Naive thymus-derived CD8-positive, alpha-beta T cell (primary cell): ENCODE results near the gene NDUFS3. TPM values are rescaled to one million over a fixed set of nuclear protein-coding genes. Genes with fewer than 3 reads are reported as not detected.
"Not testable (repeated sequence)": the region's sequence is repeated elsewhere in the genome, so short reads cannot be mapped to it uniquely, and the experiment has no call there.

Experiments
- ATAC-seq, 2 donors: fragments of 150-1000 bp; cut with Tn5 transposase in 1 of 2; sonication (Bioruptor Pico), chemical (Tn5 transposase) in 1 of 2; 1 replicate in 1 of 2; 2 replicates in 1 of 2; pipeline ENCODE4 v1.10.0; 2021; ENCODE audit warnings: mild to moderate bottlenecking in 2 of 2, moderate library complexity in 2 of 2
- POLR2A ChIA-PET: fragments of 350-600 bp; sonication (Branson Sonifier 250); formaldehyde crosslinking; loops from one replicate; lab custom pipeline; 2021; ENCODE audit warnings: antibody characterized with exemption; lab: Charles Lee
- DNase-seq, 10 donors: peaks; one replicate each; pipeline versions ENCODE4 v3.0.0 to v3.0.0-alpha.2; 2020 to 2022
- H3K27ac Mint-ChIP-seq, 10 donors: one replicate each; pipeline ENCODE4 v1.8.0; 2020 to 2022; ENCODE audit warnings: mild to moderate bottlenecking in 10 of 10, mixed read lengths in 10 of 10, moderate library complexity in 4 of 10, inconsistent platforms in 1 of 10
- H3K27me3 Mint-ChIP-seq, 5 donors: one replicate each; pipeline ENCODE4 v1.8.0; 2021 to 2022; ENCODE audit warnings: mixed read lengths in 5 of 5
- H3K36me3 Mint-ChIP-seq, 3 donors: one replicate each; pipeline ENCODE4 v1.8.0; 2020 to 2022; ENCODE audit warnings: mixed read lengths in 3 of 3, mild to moderate bottlenecking in 2 of 3, inconsistent platforms in 1 of 3
- H3K4me1 Mint-ChIP-seq, 4 donors: one replicate each; pipeline ENCODE4 v1.8.0; 2021 to 2022; ENCODE audit warnings: mixed read lengths in 4 of 4
- H3K4me3 Mint-ChIP-seq, 10 donors: one replicate each; pipeline ENCODE4 v1.8.0; 2020 to 2022; ENCODE audit warnings: mild to moderate bottlenecking in 10 of 10, mixed read lengths in 10 of 10, moderate library complexity in 6 of 10, inconsistent platforms in 1 of 10
- H3K9me3 Mint-ChIP-seq, 9 donors: one replicate each; pipeline ENCODE4 v1.8.0; 2020 to 2022; ENCODE audit warnings: mixed read lengths in 9 of 9, mild to moderate bottlenecking in 3 of 9, inconsistent platforms in 1 of 9, moderate library complexity in 1 of 9
- polyA plus RNA-seq, 3 donors: library from polyadenylated mRNA; unstranded; fragments of 300-500 nt; fragmentation: Illumina TruSeq; gene quantifications; one replicate each; pipeline ENCODE4 v1.2.3, GENCODE V29; 2021
- total RNA-seq, 8 experiments: library from RNA in 2 of 8; stranded (reverse) in 2 of 8; gene quantifications; one replicate each; pipeline ENCODE4 v1.2.3 and lab custom pipeline; 2021 to 2026

Gene NDUFS3
- total RNA-seq (100 to 1,000 TPM; 100 to 106 TPM), polyA plus RNA-seq (100 to 1,000 TPM in 2 of 3 donors, 10 to 100 TPM in 1; 92.0 to 109 (median 101) TPM), total RNA-seq (lab: John Stamatoyannopoulos, UW) (36.8 to 88.8 (median 49.8) reads per million in 6 experiments)

GRCh38 chr11:47578524-47579494 lies at the start of gene NDUFS3, which contains the start of gene KBTBD4:
Gene NDUFS3 (plus strand): TSS chr11:47579074. CDS start chr11:47579092, 18 bp downstream.
Gene KBTBD4 (minus strand): TSS chr11:47578970. CDS start chr11:47578951, 19 bp downstream.
- DNase-seq: peak; percentile 78 to 94 (median 88)
- peaks cover 0 to 2% (median 0%) of the 10 kb centered on the region in 5 donors for H3K27me3 Mint-ChIP-seq
- peaks cover 11 to 49% (median 48%) of the 10 kb centered on the region in 4 donors for H3K4me1 Mint-ChIP-seq
- H3K4me3 Mint-ChIP-seq: peak within 1 kb of the TSS; percentile 93 to 100 (median 100)
- no peaks in the 10 kb centered on the region for H3K9me3 Mint-ChIP-seq
- peak; percentile 93 to 95 for ATAC-seq
- peak within 1 kb of the TSS; percentile 96 to 100 (median 99) for H3K27ac Mint-ChIP-seq
- POLR2A ChIA-PET: interaction anchor here (0.6 to 3.7 kb wide), 16 partner anchors 8 to 878 kb away, joined by 3 to 38 read pairs (median 4); partner anchors contain the start of genes AGBL2, ARHGAP1, CELF1 and DDB2
- peaks cover 4 to 64% (median 11%) of the 10 kb centered on the region in 3 donors for H3K36me3 Mint-ChIP-seq

GRCh38 chr11:47529951-47530350 lies 48.9 kb upstream of the NDUFS3 start:
- POLR2A ChIA-PET: no interaction called here
- Mint-ChIP-seq H3K4me1 (peaks cover 18 to 75% (median 63%) of the 10 kb centered on the region in 4 donors), H3K9me3 (no peaks in the 10 kb centered on the region)

GRCh38 chr11:47530721-47531120 lies 48.2 kb upstream of the NDUFS3 start:
- POLR2A ChIA-PET: not testable (repeated sequence)
- H3K4me1 Mint-ChIP-seq: peaks cover 15 to 73% (median 59%) of the 10 kb centered on the region in 4 donors
- H3K27ac Mint-ChIP-seq: peak overlapping the region in 9 of 10 donors; percentile 16 to 83 (median 71)

More at GRCh38 chr11:47529951-47530350, 48.9 kb upstream of the NDUFS3 start:
- H3K36me3 Mint-ChIP-seq: peaks cover 0 to 41% (median 0%) of the 10 kb centered on the region in 3 donors
- H3K4me3 Mint-ChIP-seq: no peak overlapping the region
- no peaks in the 10 kb centered on the region for H3K27me3 Mint-ChIP-seq
- DNase-seq (no peak), ATAC-seq (no peak)
- H3K27ac Mint-ChIP-seq: peak overlapping the region in 9 of 10 donors; percentile 7 to 83 (median 71)

GRCh38 chr11:47531666-47532065 lies 47.2 kb upstream of the NDUFS3 start:
- POLR2A ChIA-PET: no interaction called here
- Mint-ChIP-seq H3K4me1 (peaks cover 14 to 67% (median 53%) of the 10 kb centered on the region in 4 donors), H3K27ac (peak overlapping the region in 6 of 10 donors; percentile 16 to 77 (median 60)), H3K9me3 (no peaks in the 10 kb centered on the region), H3K36me3 (peaks cover 0 to 43% (median 0%) of the 10 kb centered on the region in 3 donors), H3K4me3 (no peak overlapping the region), H3K27me3 (no peaks in the 10 kb centered on the region)
- DNase-seq (no peak), ATAC-seq (no peak)

More at GRCh38 chr11:47530721-47531120, 48.2 kb upstream of the NDUFS3 start:
- DNase-seq, ATAC-seq, H3K9me3 Mint-ChIP-seq, H3K27me3 Mint-ChIP-seq: not testable (repeated sequence)
- Mint-ChIP-seq H3K4me3 (peak overlapping the region in 2 of 10 donors; percentile 18 to 57), H3K36me3 (peaks cover 0 to 44% (median 0%) of the 10 kb centered on the region in 3 donors)

DNA sequence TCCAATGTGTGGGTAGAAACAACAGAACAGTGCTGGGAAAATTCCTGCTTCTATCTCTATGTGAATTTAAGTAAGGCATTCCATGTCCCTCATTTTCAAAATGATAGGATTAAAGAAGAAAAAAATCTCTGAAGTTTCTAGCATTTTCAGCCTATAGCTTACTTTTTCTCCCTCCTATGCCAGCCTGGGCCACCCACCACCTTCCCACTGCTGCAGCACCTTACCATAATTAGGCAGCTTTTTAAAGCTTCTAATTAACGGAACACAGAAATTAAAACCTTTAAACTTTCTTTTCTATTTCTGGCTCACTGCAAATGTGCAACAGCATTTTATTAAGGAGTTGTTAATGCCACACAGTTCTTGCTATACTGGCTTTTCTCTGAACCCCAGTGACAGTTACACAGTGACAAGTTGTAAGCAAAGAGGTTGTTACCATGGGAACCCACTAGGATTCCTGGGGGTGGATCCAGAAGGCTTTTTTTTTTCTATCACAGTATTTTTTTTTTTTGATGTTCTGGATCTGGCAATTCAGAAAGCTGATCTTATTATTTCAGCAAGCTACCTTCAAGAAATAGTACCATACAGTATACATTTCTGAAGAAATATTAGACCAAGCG lies 46.2 kb upstream of the NDUFS3 start:
- DNase-seq: no peak
- Mint-ChIP-seq H3K9me3 (no peaks in the 10 kb centered on the region), H3K36me3 (peaks cover 0 to 46% (median 0%) of the 10 kb centered on the region in 3 donors), H3K4me1 (peaks cover 16 to 69% (median 50%) of the 10 kb centered on the region in 4 donors), H3K27me3 (no peaks in the 10 kb centered on the region), H3K4me3 (peak overlapping the region in 2 of 10 donors; percentile 3 to 38), H3K27ac (peak overlapping the region in 7 of 10 donors; percentile 13 to 78 (median 47))
- ATAC-seq: peak in 1 of 2 donors; percentile 35
- POLR2A ChIA-PET: no interaction called here

DNA sequence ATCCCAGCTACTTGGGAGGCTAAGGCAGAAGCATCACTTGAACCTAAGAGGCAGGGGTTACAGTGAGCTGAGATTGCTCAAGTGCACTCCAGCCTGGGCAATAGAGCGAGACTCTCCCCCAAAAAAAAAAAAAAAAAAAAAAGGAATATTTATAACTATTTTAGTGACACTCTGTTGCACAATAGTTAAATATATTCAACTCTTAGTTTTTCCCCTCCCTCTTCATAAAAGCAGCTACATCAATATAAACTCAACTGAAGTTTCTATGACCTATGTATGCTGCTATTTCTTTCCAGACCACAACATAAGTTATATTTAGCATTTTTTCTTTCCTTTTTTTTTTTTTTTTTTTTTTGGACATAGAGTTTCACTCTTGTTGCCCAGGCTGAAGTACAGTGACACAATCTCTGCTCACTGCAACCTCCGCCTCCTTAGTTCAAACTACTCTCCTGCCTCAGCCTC lies 45.2 kb upstream of the NDUFS3 start:
- H3K4me3 Mint-ChIP-seq: no peak overlapping the region
- H3K27me3 Mint-ChIP-seq: no peaks in the 10 kb centered on the region
- H3K9me3 Mint-ChIP-seq: no peaks in the 10 kb centered on the region
- POLR2A ChIA-PET: interaction anchor here (1.7 kb wide), 1 partner anchor 45 kb away, joined by 4 read pairs; the partner anchor contains the start of genes KBTBD4 and NDUFS3
- ATAC-seq (no peak), DNase-seq (no peak)
- H3K27ac Mint-ChIP-seq: peak overlapping the region in 2 of 10 donors; percentile 19 to 43
- peaks cover 14 to 72% (median 54%) of the 10 kb centered on the region in 4 donors for H3K4me1 Mint-ChIP-seq
- H3K36me3 Mint-ChIP-seq: peaks cover 0 to 40% (median under 1%) of the 10 kb centered on the region in 3 donors

DNA sequence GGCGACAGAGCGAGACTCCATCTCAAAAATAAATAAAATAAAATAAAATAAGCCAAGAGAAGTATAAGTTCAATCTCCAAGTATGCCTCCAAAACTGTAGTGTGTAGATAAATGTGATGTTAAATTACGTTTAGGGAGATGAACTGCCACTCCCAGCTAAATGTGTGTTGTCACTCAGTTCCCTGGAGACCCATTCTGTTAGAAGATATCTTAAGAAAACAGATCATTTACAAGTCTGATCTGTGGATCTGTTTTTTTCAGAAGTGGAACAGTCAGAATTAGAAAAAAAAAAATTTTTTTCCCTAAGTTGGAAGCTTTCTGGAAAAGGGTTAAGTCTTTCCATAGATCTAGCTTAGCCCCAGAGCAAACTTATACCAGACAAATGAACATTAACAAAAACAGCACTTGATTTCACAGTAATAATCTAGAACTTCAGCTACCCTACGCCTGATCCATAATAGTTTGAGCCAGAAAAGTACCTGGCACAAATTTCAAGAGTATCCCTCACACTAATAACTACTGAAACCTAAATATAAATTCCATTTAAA lies 44.1 kb upstream of the NDUFS3 start:
- DNase-seq (no peak), ATAC-seq (no peak)
- POLR2A ChIA-PET: interaction anchor here (0.7 to 1.7 kb wide), 2 partner anchors 41 to 44 kb away, joined by 3 to 4 read pairs; partner anchors contain the start of genes KBTBD4 and NDUFS3
- peaks cover 0 to 35% (median 3%) of the 10 kb centered on the region in 3 donors for H3K36me3 Mint-ChIP-seq
- peak overlapping the region in 6 of 10 donors; percentile 31 to 81 (median 56) for H3K27ac Mint-ChIP-seq
- peak overlapping the region in 3 of 10 donors; percentile 24 to 35 (median 26) for H3K4me3 Mint-ChIP-seq
- peaks cover 15 to 78% (median 60%) of the 10 kb centered on the region in 4 donors for H3K4me1 Mint-ChIP-seq
- no peaks in the 10 kb centered on the region for H3K9me3 Mint-ChIP-seq
- H3K27me3 Mint-ChIP-seq: no peaks in the 10 kb centered on the region

DNA sequence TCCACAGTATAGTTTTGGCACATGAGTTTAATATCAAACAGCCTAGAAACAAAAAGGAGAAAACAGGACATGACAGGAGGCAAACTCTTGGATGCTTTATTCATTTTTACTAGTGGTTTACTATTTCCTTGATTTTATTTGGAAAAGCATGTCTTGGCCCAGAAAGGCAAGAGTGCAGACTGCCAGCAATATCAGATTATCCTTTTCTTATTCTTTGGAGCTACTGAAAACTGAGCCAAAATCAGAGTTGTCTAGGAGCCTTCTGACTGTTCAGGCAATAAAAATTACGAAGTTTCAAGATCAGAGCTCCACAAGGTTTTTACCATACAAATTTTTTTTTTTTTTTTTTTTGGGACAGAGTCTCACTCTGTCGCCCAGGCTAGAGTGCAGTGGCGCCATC lies 42.0 kb upstream of the NDUFS3 start:
- Mint-ChIP-seq H3K36me3 (peaks cover 0 to 39% (median 3%) of the 10 kb centered on the region in 3 donors), H3K4me3 (no peak overlapping the region), H3K4me1 (peaks cover 19 to 83% (median 61%) of the 10 kb centered on the region in 4 donors), H3K9me3 (no peaks in the 10 kb centered on the region), H3K27ac (no peak overlapping the region), H3K27me3 (no peaks in the 10 kb centered on the region)
- POLR2A ChIA-PET: interaction anchor here (0.6 to 1.0 kb wide), 2 partner anchors 15 to 29 kb away, joined by 3 read pairs; no protein-coding TSS in a partner anchor
- no peak for ATAC-seq
- no peak for DNase-seq

DNA sequence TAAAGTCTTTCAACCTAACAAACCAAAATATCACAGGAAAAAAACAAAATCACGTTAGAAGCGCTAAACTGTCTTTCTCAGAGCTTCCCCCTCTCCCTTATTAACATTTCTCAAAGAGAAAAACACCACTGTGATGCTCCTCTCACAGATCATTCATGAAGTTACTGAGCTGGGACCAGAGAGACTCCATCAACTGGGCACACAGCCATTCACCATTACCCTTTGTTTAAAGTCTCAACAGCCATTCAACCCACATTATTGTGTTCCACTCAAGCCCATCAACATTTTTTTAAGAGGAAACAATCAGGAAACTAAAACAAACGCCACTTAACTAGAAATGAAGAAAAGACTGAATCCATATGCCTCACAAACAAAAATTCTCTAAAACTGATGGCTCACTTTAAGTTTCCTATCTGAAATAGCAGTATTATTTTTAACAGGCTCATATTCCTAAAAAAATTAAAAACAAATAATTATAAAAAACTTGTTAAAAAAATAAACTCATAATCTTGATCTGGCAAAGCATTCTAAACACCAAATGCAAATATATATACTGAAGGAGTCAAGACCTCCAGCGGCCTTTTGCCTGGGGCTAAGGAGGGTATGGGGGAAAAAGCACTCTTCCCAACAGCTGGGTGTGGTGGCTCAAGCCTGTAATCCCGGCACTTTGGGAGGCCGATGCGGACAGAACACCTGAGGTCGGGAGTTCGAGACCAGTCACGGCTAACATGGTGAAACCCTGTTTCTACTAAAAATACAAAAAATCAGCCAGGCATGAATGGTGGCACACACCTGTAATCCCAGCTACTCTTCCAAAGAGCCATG lies 39.9 kb upstream of the NDUFS3 start:
- H3K4me1 Mint-ChIP-seq: peaks cover 28 to 85% (median 64%) of the 10 kb centered on the region in 4 donors
- peaks cover 0 to 27% (median 3%) of the 10 kb centered on the region in 3 donors for H3K36me3 Mint-ChIP-seq
- POLR2A ChIA-PET: interaction anchor here (0.7 kb wide), 1 partner anchor 170 kb away, joined by 3 read pairs; no protein-coding TSS in a partner anchor
- no peaks in the 10 kb centered on the region for H3K27me3 Mint-ChIP-seq
- DNase-seq: no peak
- H3K9me3 Mint-ChIP-seq: no peaks in the 10 kb centered on the region
- peak overlapping the region in 6 of 10 donors; percentile 33 to 59 (median 50) for H3K4me3 Mint-ChIP-seq
- peak overlapping the region in 9 of 10 donors; percentile 39 to 86 (median 67) for H3K27ac Mint-ChIP-seq
- no peak for ATAC-seq

GRCh38 chr11:47539681-47540039 lies 39.2 kb upstream of the NDUFS3 start:
- no peak for ATAC-seq
- peak overlapping the region in 8 of 10 donors; percentile 25 to 63 (median 36) for H3K4me3 Mint-ChIP-seq
- H3K4me1 Mint-ChIP-seq: peaks cover 32 to 87% (median 69%) of the 10 kb centered on the region in 4 donors
- POLR2A ChIA-PET: interaction anchor here (0.7 kb wide), 1 partner anchor 12 kb away, joined by 5 read pairs; no protein-coding TSS in a partner anchor
- DNase-seq: no peak
- H3K36me3 Mint-ChIP-seq: peaks cover 0 to 26% (median 3%) of the 10 kb centered on the region in 3 donors
- H3K27me3 Mint-ChIP-seq: no peaks in the 10 kb centered on the region
- no peaks in the 10 kb centered on the region for H3K9me3 Mint-ChIP-seq
- peak overlapping the region in 9 of 10 donors; percentile 3 to 82 (median 51) for H3K27ac Mint-ChIP-seq
